ENCODE measurements around the gene LDLRAD4.

The LDLRAD4 gene

GRCh38 chr18:13522256-13522655 lies 303.7 kb downstream of the LDLRAD4 start:
- no peak for TF ChIP-seq CTCF (IDR thresholded peaks at IDR 0.05)

- TF ChIP-seq CTCF (IDR thresholded peaks at IDR 0.05), result no peak
Measured at GRCh38 chr18:13522861-13523660, 304.5 kb downstream of the LDLRAD4 start.

- TF ChIP-seq CTCF (IDR thresholded peaks at IDR 0.05), result no peak
Measured at GRCh38 chr18:13524054-13524453, 305.5 kb downstream of the LDLRAD4 start.

GRCh38 chr18:13524811-13525210 lies 306.3 kb downstream of the LDLRAD4 start:
- no peak for TF ChIP-seq CTCF (IDR thresholded peaks at IDR 0.05)

GRCh38 chr18:13525381-13526029 lies 306.9 kb downstream of the LDLRAD4 start:
- TF ChIP-seq CTCF (IDR thresholded peaks at IDR 0.05), result no peak

- no peak for TF ChIP-seq CTCF (IDR thresholded peaks at IDR 0.05)
Measured at GRCh38 chr18:13526519-13526918, 308.0 kb downstream of the LDLRAD4 start.

- no peak for TF ChIP-seq CTCF (IDR thresholded peaks at IDR 0.05)
Measured at GRCh38 chr18:13527256-13527655, 308.7 kb downstream of the LDLRAD4 start.
